Measurements from ENCODE around the gene PLD3.

Gene PLD3

DNA sequence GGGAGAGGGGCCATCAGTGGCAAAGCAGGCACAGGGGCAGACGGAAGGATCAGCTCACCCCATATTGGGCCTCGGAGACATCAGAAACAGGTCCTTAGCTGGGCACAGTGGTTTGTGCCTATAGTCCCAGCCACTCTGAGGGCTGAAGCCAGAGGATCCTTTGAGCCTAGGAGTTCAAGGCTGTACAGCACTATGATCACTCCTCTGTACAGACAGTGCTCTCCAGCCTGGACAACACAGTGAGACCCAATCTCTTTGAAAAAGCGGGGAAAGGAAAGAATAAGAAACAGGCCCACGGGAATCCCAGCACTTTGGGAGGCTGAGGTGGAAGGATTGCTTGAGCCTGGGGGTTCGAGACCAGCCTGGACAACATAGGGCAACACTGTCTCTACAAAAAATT is 71.3 kb downstream of the PLD3 start:
- TF ChIP-seq, protein P1, sequence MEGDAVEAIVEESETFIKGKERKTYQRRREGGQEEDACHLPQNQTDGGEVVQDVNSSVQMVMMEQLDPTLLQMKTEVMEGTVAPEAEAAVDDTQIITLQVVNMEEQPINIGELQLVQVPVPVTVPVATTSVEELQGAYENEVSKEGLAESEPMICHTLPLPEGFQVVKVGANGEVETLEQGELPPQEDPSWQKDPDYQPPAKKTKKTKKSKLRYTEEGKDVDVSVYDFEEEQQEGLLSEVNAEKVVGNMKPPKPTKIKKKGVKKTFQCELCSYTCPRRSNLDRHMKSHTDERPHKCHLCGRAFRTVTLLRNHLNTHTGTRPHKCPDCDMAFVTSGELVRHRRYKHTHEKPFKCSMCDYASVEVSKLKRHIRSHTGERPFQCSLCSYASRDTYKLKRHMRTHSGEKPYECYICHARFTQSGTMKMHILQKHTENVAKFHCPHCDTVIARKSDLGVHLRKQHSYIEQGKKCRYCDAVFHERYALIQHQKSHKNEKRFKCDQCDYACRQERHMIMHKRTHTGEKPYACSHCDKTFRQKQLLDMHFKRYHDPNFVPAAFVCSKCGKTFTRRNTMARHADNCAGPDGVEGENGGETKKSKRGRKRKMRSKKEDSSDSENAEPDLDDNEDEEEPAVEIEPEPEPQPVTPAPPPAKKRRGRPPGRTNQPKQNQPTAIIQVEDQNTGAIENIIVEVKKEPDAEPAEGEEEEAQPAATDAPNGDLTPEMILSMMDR (IDR thresholded peaks at IDR 0.05), result no peak
- no peak overlapping the region for H3K27ac ChIP-seq

DNA sequence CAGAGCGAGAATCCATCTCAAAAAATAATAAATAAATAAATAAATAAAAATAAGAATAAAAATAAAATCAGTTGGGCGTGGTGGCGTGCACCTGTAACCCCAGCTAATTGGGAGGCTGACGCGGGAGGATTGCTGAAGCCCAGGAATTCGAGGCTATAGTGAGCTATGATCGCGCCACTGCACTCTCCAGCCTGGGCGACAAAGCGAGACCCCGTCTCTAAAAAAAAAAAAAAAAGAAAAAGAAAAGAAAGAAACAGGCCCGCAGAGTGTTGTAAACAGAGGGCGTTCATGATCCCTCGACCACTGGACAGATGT is 71.9 kb downstream of the PLD3 start:
- TF ChIP-seq, protein P1 (IDR thresholded peaks at IDR 0.05), result no peak
- no peak for TF ChIP-seq ZFX (IDR thresholded peaks at IDR 0.05; ENCODE audit: borderline replicate concordance)
- H3K27ac ChIP-seq, result peak overlapping the region; percentile 87

DNA sequence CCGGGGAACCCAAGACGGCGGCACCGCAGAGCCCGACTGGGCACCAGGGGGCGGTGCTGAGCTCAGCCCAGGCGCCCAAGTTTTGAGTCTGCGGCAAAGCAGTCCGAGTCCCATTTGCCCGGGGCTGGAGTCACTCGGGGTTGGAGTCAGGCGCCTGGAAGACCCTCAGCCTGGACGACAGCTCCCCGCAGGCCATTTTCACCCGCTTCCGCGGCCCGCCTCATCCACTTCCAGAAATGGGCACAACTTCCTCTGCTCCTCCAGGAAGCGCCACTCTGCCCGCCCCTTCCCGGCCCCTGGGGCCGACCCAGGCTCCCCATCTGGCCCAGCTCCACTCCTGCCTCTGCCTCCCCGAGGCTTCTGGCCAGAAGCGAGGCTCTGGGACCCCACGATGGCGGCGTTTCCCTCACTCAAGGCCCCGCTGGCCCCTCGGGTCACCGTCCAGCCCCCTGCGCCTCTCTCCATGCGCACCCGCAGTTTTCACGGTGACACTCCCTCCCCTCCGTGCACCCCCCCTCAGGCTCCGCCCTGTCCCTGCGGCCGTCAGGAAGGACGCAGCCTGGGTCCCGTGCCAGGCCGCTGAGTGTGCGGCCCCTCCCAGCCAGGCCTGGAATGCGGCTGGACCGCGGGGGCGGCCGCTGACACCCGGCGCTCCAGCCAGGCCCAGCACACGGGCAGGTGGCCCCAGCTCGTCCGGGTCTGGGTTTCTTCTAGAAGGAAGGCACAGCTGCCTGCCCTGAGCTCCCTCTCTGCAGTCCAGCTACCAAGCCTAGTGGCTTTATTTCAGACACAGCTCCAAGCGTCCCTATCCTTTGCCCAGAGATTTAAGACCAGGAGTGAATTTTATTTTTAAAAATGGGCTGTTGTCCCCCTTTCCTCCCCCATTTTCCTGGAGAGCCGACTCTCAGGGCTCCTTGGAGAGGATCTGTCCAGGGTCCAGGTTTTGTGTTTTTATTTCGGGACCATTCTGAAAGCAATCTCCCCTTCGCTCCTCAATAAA is 72.6 kb downstream of the PLD3 start:
- peak overlapping the region; percentile 87 for H3K27ac ChIP-seq
- no peak for TF ChIP-seq ZFX (IDR thresholded peaks at IDR 0.05; ENCODE audit: borderline replicate concordance)
- TF ChIP-seq, protein P1 (IDR thresholded peaks at IDR 0.05), result peak; percentile 99

DNA sequence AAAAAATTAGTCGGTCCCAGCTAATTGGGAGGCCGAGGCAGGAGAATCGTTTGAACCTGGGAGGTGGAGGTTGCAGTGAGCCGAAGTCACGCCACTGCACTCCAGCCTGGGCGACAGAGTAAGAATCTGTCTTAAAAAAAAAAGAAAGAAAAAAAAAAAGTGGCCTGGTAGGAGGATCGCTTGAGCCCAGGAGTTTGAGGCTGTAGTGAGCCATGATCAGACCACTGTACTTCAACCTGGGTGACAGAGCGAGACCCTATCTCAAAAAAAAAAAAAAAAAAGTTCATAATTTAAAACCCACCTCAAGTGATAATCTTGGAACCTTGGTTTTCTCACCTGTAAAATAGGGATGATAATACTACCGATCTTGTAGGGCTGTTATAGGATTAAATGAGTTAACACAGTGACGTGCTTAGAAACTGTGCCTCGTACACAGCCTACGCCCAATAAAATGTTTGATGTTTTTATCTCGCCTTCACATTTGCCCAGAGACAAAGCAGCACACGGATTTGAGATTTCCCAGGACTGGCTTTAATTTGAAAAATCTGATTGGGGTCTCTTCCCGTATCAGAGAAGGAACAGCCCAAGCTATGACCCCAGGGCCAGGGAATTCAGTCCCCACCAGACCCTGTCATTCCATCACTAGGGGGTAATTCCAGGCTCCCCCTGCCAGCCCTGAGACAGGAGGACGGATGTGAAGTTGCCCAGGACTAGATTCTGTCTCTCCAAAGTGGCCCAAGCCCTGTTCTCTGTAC is 73.7 kb downstream of the PLD3 start:
- H3K27ac ChIP-seq, result peak overlapping the region; percentile 87
- TF ChIP-seq, protein P1 (IDR thresholded peaks at IDR 0.05), result no peak
- TF ChIP-seq ZFX (IDR thresholded peaks at IDR 0.05; ENCODE audit: borderline replicate concordance), result no peak

DNA sequence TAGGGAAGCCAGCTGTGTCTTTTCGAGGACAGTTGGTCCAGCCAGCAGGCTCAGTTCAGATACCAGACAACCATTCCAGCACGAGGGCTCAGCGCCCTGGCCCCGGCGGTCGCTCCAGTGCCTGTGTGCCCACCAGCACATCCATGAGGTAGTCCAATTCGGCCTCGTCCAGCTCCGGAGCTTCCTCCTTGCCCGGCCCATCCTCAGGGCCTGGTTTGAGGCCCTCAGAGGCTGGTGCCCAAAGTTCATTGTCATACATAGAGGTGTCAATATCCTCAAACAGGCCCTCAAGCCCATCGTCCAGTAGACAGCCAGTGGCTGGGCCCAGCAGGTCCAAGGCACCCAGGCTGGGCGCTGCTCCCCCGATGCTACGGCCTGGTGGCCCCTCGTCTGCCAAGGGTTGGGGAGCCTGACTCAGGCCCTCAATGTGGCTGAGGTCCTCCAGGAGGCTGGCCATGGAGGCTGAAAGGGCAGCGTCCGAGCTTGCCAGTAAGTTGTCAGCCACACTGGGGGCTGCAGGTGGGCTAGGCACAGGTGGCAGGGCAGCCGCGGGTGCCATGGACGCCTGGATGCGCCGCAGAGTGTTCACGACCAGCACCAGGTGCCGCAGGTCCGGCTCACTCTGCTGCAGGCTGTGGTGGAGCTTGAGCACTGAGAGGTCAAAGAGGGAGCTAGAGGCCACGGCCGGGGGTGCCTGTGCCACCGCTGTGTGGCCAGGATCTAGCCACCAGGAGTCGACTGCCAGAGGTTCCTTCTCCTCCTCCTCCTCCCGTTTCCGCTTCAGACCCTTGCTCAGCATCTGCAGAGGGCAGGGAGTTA is 74.5 kb downstream of the PLD3 start:
- TF ChIP-seq ZFX (IDR thresholded peaks at IDR 0.05; ENCODE audit: borderline replicate concordance), result no peak
- TF ChIP-seq, protein P1 (IDR thresholded peaks at IDR 0.05), result no peak
- peak overlapping the region; percentile 87 for H3K27ac ChIP-seq

DNA sequence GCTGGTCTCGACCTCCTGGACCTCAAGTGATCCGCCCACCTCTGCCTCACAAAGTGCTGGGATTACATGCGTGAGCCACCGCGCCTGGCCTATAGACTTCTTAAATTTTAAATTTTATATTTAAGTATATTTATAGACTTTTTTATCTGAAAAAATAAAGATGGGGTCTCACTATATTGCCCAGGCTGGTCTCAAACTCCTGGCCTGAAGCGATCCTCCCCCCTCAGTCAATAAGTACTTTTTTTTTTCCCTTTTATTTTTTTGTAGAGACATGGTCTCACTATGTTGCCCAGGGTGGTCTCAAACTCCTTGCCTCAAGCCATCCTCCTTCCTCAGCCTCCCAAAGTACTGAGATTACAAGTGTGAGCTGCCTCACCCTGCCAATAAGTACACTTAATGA is 75.4 kb downstream of the PLD3 start:
- TF ChIP-seq, protein P1 (IDR thresholded peaks at IDR 0.05), result no peak
- TF ChIP-seq ZFX (IDR thresholded peaks at IDR 0.05; ENCODE audit: borderline replicate concordance), result no peak
- H3K27ac ChIP-seq, result peak overlapping the region; percentile 99

Measured in 22Rv1 (cell line).